H1 (cell line): ENCODE data around the gene MAP3K15. TPM values are rescaled to one million over a fixed set of nuclear protein-coding genes. Genes with fewer than 3 reads are reported as not detected.
"Not testable (repeated sequence)": the region's sequence is repeated elsewhere in the genome, so short reads cannot be mapped to it uniquely, and the experiment has no call there.

Source experiments
- CTCF ChIA-PET: fragments of 300-600 bp; sonication (Branson Sonifier 250); formaldehyde crosslinking; loops from one replicate; lab custom pipeline; 2021; ENCODE audit not compliant: partially characterized antibody; lab: Charles Lee
- POLR2A ChIA-PET: fragments of 300-600 bp; sonication (Branson Sonifier 250); formaldehyde crosslinking; loops from one replicate; lab custom pipeline; 2021; ENCODE audit warnings: inconsistent platforms; ENCODE audit not compliant: partially characterized antibody; lab: Charles Lee
- DNase-seq, 2 experiments: peaks; one replicate each; pipeline versions ENCODE4 v3.0.0 to v3.0.0-alpha.2; 2010 to 2022; ENCODE audit warnings: low spot score in 2 of 2, low read depth in 1 of 2, mixed read lengths in 1 of 2
- FAIRE-seq: peaks from 2 replicates; lab custom pipeline; 2011; peaks lifted over from hg19 to GRCh38; lab: Jason Lieb, UNC
- H2AFZ ChIP-seq: 2 replicates; pipeline ENCODE4 v1.8.1; 2012; ENCODE audit warnings: low read length, inconsistent platforms
- H2AK5ac ChIP-seq: 2 replicates; pipeline ENCODE4 v1.6.1; 2013; ENCODE audit warnings: low read depth, low read length
- H2BK120ac ChIP-seq: replicated peaks from 2 replicates; pipeline ENCODE3; 2013; ENCODE audit warnings: low read depth, low read length, inconsistent platforms
- H2BK12ac ChIP-seq: 2 replicates; pipeline ENCODE4 v1.6.1; 2013; ENCODE audit warnings: low read depth, low read length
- H2BK15ac ChIP-seq: 2 replicates; pipeline ENCODE4 v1.6.1; 2013; ENCODE audit warnings: low read length
- H2BK20ac ChIP-seq: 2 replicates; pipeline ENCODE4 v1.6.1; 2013; ENCODE audit warnings: low read length
- H2BK5ac ChIP-seq: 2 replicates; pipeline ENCODE4 v1.6.1; 2013; ENCODE audit warnings: low read depth, low read length
- H3K14ac ChIP-seq: 2 replicates; pipeline ENCODE4 v1.6.1; 2013; ENCODE audit warnings: inconsistent platforms; ENCODE audit not compliant: insufficient read length
- H3K18ac ChIP-seq: 2 replicates; pipeline ENCODE4 v1.6.1; 2013; ENCODE audit warnings: low read length; ENCODE audit errors: extremely low read depth
- H3K23ac ChIP-seq: 2 replicates; pipeline ENCODE4 v1.6.1; 2013; ENCODE audit warnings: inconsistent platforms; ENCODE audit not compliant: insufficient read length
- H3K23me2 ChIP-seq: 2 replicates; pipeline ENCODE4 v1.6.1; 2013; ENCODE audit warnings: low read depth, low read length
- H3K27ac ChIP-seq: 2 replicates; pipeline ENCODE4 v1.6.1; 2011; ENCODE audit warnings: low read depth, low read length, inconsistent platforms
- H3K27me3 ChIP-seq, 4 experiments: replicated peaks in 1 of 4; 1 replicate in 1 of 4; 2 replicates in 3 of 4; pipeline versions ENCODE4 v1.6.1 to v1.8.1; 2011 to 2013; ENCODE audit warnings: low read length in 3 of 4, mild to moderate bottlenecking in 3 of 4, inconsistent platforms in 2 of 4, mixed read lengths in 2 of 4, moderate library complexity in 1 of 4; ENCODE audit not compliant: control insufficient read depth in 3 of 4, insufficient read depth in 3 of 4; ENCODE audit errors: extremely low read depth in 1 of 4
- H3K36me3 ChIP-seq, 4 experiments: 2 replicates each; pipeline versions ENCODE4 v1.6.1 to v1.8.1; 2011 to 2013; ENCODE audit warnings: mild to moderate bottlenecking in 4 of 4, low read length in 3 of 4, moderate library complexity in 2 of 4, control low read depth in 1 of 4, inconsistent platforms in 1 of 4; ENCODE audit not compliant: insufficient read depth in 4 of 4, control insufficient read depth in 2 of 4
- H3K4ac ChIP-seq: replicated peaks from 2 replicates; pipeline ENCODE3; 2013; ENCODE audit warnings: low read length, low read depth, mixed read lengths, inconsistent platforms; ENCODE audit not compliant: insufficient read length
- H3K4me1 ChIP-seq, 4 experiments: replicated peaks in 1 of 4; 1 replicate in 1 of 4; 2 replicates in 3 of 4; pipeline versions ENCODE4 v1.6.1 to v1.8.1; 2011 to 2013; ENCODE audit warnings: low read length in 3 of 4, inconsistent platforms in 2 of 4, mixed read lengths in 1 of 4; ENCODE audit not compliant: insufficient read depth in 4 of 4, control insufficient read depth in 3 of 4
- H3K4me2 ChIP-seq, 2 experiments: 2 replicates each; pipeline versions ENCODE4 v1.6.1 to v1.8.1; 2011 to 2013; ENCODE audit warnings: low read depth in 2 of 2, low read length in 2 of 2, control low read depth in 1 of 2, inconsistent platforms in 1 of 2, mild to moderate bottlenecking in 1 of 2; ENCODE audit not compliant: insufficient read depth in 1 of 2
- H3K4me3 ChIP-seq, 4 experiments: fragments of 200-600, 300-600 bp in 1 of 4; sonication (generic), shearing (Covaris generic), sonication (Bioruptor Twin) in 1 of 4; 2 replicates each; pipeline versions ENCODE4 v1.5.1 to v1.8.1; 2011 to 2016; ENCODE audit warnings: low read length in 4 of 4, low read depth in 3 of 4, control low read depth in 2 of 4, inconsistent platforms in 2 of 4, mild to moderate bottlenecking in 2 of 4, mixed read lengths in 1 of 4, moderate library complexity in 1 of 4; ENCODE audit not compliant: insufficient read depth in 2 of 4; ENCODE audit errors: extremely low read depth in 1 of 4
- H3K56ac ChIP-seq: replicated peaks from 2 replicates; pipeline ENCODE3; 2013; ENCODE audit warnings: low read depth, mild to moderate bottlenecking, mixed read lengths, low read length, inconsistent platforms; ENCODE audit not compliant: insufficient read length
- H3K79me1 ChIP-seq: 2 replicates; pipeline ENCODE4 v1.6.1; 2013; ENCODE audit warnings: low read depth, low read length, control low read depth
- H3K79me2 ChIP-seq, 2 experiments: 2 replicates each; pipeline versions ENCODE4 v1.6.1 to v1.8.1; 2012 to 2013; ENCODE audit warnings: low read length in 2 of 2, mild to moderate bottlenecking in 2 of 2, inconsistent platforms in 1 of 2; ENCODE audit not compliant: insufficient read depth in 2 of 2, control insufficient read depth in 1 of 2
- H3K9ac ChIP-seq, 4 experiments: replicated peaks in 1 of 4; 1 replicate in 1 of 4; 2 replicates in 3 of 4; pipeline versions ENCODE4 v1.6.1 to v1.8.1; 2011 to 2013; ENCODE audit warnings: low read depth in 3 of 4, low read length in 3 of 4, control low read depth in 2 of 4, mild to moderate bottlenecking in 2 of 4, moderate library complexity in 2 of 4, inconsistent platforms in 1 of 4; ENCODE audit errors: extremely low read depth in 1 of 4
- H3K9me3 ChIP-seq, 2 experiments: 2 replicates each; pipeline versions ENCODE4 v1.6.1 to v1.8.1; 2012 to 2013; ENCODE audit warnings: mild to moderate bottlenecking in 2 of 2, moderate library complexity in 2 of 2, control low read depth in 1 of 2, inconsistent platforms in 1 of 2, low read depth in 1 of 2, low read length in 1 of 2, mixed read lengths in 1 of 2; ENCODE audit not compliant: insufficient read depth in 2 of 2
- H4K20me1 ChIP-seq, 2 experiments: replicated peaks in 1 of 2; 2 replicates each; pipeline versions ENCODE3 to v1.8.1; 2011 to 2013; ENCODE audit warnings: inconsistent platforms in 2 of 2, low read length in 2 of 2, mild to moderate bottlenecking in 1 of 2; ENCODE audit not compliant: insufficient read depth in 2 of 2, control insufficient read depth in 1 of 2
- H4K5ac ChIP-seq: 2 replicates; pipeline ENCODE4 v1.6.1; 2013; ENCODE audit warnings: low read length, low read depth, mixed read lengths, inconsistent platforms; ENCODE audit not compliant: insufficient read length
- H4K8ac ChIP-seq: 2 replicates; pipeline ENCODE4 v1.8.0; 2013; ENCODE audit warnings: mild to moderate bottlenecking, moderate library complexity, low read length, inconsistent platforms; ENCODE audit not compliant: insufficient read depth; ENCODE audit errors: extremely low read depth
- H4K91ac ChIP-seq: replicated peaks from 2 replicates; pipeline ENCODE3; 2013; ENCODE audit warnings: low read length, mixed read lengths, inconsistent platforms; ENCODE audit not compliant: insufficient read length
- WGBS, 2 experiments: shearing (Covaris generic) in 1 of 2; methylation state at CpG; one replicate each; pipeline versions ENCODE4 v1.1.6 to v1.1.7; 2013 to 2015; ENCODE audit warnings: low lambda C conversion rate in 2 of 2, mixed read lengths in 2 of 2, inconsistent platforms in 1 of 2, low coverage in 1 of 2, missing lambda C conversion rate in 1 of 2; ENCODE audit not compliant: insufficient replicate concordance in 2 of 2, insufficient coverage in 1 of 2, insufficient read length in 1 of 2; ENCODE audit errors: extremely low coverage in 1 of 2, missing lambda C conversion rate in 1 of 2; 5-methylcytosine and 5-hydroxymethylcytosine counted together
- polyA plus RNA-seq, 7 experiments: library from polyadenylated mRNA; depleted of rRNA in 3 of 7; stranded (reverse) in 5 of 7; unstranded in 2 of 7; fragments of >200 nt in 5 of 7; fragments of 200-250 nt in 2 of 7; gene quantifications; 1 replicate in 5 of 7; 2 replicates in 1 of 7; 4 replicates in 1 of 7; pipeline versions ENCODE4 v1.2.1 to v1.2.3, GENCODE V29; 2011 to 2013; ENCODE audit warnings: missing spikeins in 2 of 7, mixed read lengths in 2 of 7
- total RNA-seq: library from RNA; stranded (reverse); fragmentation: NEBNext Ultra II Directional; extraction: Animal tissue kit (Norgen Biotek cat#: 25700); gene quantifications from 2 replicates; pipeline ENCODE4 v1.2.1, GENCODE V29; 2021

MAP3K15 gene
- total and polyA plus RNA-seq, 2 of the 8 experiments (the other 6 are each of a cell fraction or from before 2014, with no cell fraction given), result 1.8 to 2.4 TPM

DNA sequence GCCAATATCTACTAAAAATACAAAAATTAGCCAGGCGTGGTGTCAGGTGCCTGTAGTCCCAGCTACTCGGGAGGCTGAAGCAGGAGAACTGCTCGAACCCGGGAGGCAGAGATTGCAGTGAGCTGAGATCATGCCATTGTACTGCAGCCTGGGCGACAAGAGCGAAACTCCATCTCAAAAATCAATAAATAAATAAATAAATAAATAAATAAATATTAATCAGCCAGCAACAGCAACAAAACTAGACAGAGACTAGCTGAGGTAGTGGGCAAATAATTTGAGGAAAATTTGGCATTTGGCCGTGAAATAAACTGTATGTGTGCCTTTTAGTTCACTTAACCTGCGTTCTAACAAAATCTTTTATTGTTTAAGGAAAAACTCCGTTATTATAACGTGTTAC, 69.5 kb downstream of the MAP3K15 start:
- H3K4me3 ChIP-seq, H3K79me1 ChIP-seq, H2BK5ac ChIP-seq, H3K9me3 ChIP-seq, H3K27ac ChIP-seq, H2BK20ac ChIP-seq, H2BK15ac ChIP-seq, POLR2A ChIA-PET, H4K20me1 ChIP-seq, H3K4me1 ChIP-seq, H3K27me3 ChIP-seq, H4K5ac ChIP-seq, H3K23me2 ChIP-seq, H2BK12ac ChIP-seq, DNase-seq, H2AK5ac ChIP-seq, H3K36me3 ChIP-seq, H4K91ac ChIP-seq, H3K18ac ChIP-seq, H3K23ac ChIP-seq, FAIRE-seq, H3K79me2 ChIP-seq, H3K14ac ChIP-seq, H3K4me2 ChIP-seq, H4K8ac ChIP-seq, H2BK120ac ChIP-seq, H3K56ac ChIP-seq, H3K9ac ChIP-seq, H2AFZ ChIP-seq, H3K4ac ChIP-seq: not testable (repeated sequence)
- CTCF ChIA-PET, result interaction anchor here (0.6 to 1.4 kb wide), 2 partner anchors 10 to 58 kb away, joined by 3 to 4 read pairs; no protein-coding TSS in a partner anchor
- WGBS, 2 experiments, result 91% methylated on average over 7 of the region's 10 CpGs; no CpG with 5 or more reads in 1 of the 2 experiments
